ENCODE data around the gene RTN3. TPM values are rescaled to one million over a fixed set of nuclear protein-coding genes. Genes with fewer than 3 reads are reported as not detected.
A peak's percentile ranks its signal among the peaks of the same experiment; 100 is the strongest.
"Not testable (repeated sequence)": the region's sequence is repeated elsewhere in the genome, so short reads cannot be mapped to it uniquely, and the experiment has no call there.

RTN3 gene, protein sequence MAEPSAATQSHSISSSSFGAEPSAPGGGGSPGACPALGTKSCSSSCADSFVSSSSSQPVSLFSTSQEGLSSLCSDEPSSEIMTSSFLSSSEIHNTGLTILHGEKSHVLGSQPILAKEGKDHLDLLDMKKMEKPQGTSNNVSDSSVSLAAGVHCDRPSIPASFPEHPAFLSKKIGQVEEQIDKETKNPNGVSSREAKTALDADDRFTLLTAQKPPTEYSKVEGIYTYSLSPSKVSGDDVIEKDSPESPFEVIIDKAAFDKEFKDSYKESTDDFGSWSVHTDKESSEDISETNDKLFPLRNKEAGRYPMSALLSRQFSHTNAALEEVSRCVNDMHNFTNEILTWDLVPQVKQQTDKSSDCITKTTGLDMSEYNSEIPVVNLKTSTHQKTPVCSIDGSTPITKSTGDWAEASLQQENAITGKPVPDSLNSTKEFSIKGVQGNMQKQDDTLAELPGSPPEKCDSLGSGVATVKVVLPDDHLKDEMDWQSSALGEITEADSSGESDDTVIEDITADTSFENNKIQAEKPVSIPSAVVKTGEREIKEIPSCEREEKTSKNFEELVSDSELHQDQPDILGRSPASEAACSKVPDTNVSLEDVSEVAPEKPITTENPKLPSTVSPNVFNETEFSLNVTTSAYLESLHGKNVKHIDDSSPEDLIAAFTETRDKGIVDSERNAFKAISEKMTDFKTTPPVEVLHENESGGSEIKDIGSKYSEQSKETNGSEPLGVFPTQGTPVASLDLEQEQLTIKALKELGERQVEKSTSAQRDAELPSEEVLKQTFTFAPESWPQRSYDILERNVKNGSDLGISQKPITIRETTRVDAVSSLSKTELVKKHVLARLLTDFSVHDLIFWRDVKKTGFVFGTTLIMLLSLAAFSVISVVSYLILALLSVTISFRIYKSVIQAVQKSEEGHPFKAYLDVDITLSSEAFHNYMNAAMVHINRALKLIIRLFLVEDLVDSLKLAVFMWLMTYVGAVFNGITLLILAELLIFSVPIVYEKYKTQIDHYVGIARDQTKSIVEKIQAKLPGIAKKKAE
- total RNA-seq: 151 and 159 TPM in 2 replicates
- long read RNA-seq, transcript RTN3-203 (6 exons, 2,524 nt): minor isoform, 61 of 1,455 reads
- long read RNA-seq, transcript RTN3-208 (7 exons, 2,532 nt): major isoform, 1,343 of 1,455 reads
- long read RNA-seq, partial matches to known transcripts: 28 of 1,455 reads
- long read RNA-seq, other reads (novel, unspliced or antisense): 21 of 1,455 reads

DNA sequence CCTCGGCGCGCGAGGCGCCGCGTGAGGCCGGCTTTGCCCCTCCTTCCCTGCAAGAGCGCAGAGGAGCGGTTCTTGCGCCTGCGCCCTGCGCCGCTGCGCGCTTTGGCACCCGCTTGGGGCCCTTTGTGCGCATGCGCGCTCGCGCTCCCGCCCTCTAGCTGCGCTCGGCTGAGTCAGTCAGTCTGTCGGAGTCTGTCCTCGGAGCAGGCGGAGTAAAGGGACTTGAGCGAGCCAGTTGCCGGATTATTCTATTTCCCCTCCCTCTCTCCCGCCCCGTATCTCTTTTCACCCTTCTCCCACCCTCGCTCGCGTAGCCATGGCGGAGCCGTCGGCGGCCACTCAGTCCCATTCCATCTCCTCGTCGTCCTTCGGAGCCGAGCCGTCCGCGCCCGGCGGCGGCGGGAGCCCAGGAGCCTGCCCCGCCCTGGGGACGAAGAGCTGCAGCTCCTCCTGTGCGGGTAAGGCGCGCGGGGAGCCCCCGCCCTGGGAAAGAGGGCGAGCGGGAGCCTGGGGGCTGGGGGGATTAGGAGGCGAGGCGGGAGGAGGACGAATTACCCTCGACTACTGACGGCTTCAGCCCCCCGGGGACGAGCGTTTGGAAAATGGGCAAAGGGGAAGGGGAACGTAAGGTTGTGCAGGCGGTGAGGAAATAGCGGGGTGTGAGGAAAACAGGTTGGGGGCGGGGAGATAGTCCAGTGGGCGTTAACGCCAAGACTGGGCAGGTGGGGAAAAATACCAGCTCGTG is at the start of gene RTN3:
Gene RTN3 (plus strand): TSS at position 180 of the 745 bp plus-strand sequence. CDS start 137 bp downstream, at position 317.
- H3K27me3 Mint-ChIP-seq: no peaks in the 10 kb centered on the region
- no peaks in the 10 kb centered on the region for H3K9me3 Mint-ChIP-seq (ENCODE audit: low read depth)
- peak; percentile 97 for DNase-seq (ENCODE audit: low spot score, unreplicated experiment)
- TF ChIP-seq, protein P1, sequence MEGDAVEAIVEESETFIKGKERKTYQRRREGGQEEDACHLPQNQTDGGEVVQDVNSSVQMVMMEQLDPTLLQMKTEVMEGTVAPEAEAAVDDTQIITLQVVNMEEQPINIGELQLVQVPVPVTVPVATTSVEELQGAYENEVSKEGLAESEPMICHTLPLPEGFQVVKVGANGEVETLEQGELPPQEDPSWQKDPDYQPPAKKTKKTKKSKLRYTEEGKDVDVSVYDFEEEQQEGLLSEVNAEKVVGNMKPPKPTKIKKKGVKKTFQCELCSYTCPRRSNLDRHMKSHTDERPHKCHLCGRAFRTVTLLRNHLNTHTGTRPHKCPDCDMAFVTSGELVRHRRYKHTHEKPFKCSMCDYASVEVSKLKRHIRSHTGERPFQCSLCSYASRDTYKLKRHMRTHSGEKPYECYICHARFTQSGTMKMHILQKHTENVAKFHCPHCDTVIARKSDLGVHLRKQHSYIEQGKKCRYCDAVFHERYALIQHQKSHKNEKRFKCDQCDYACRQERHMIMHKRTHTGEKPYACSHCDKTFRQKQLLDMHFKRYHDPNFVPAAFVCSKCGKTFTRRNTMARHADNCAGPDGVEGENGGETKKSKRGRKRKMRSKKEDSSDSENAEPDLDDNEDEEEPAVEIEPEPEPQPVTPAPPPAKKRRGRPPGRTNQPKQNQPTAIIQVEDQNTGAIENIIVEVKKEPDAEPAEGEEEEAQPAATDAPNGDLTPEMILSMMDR (IDR thresholded peaks at IDR 0.05; ENCODE audit: unreplicated experiment): no peak
- peak within 1 kb of the TSS; percentile 91 for H3K4me3 Mint-ChIP-seq (ENCODE audit: low read depth)
- peak within 1 kb of the TSS; percentile 90 for H3K27ac Mint-ChIP-seq
- H3K36me3 Mint-ChIP-seq (ENCODE audit: insufficient read depth): no peaks in the 10 kb centered on the region
- H3K4me1 Mint-ChIP-seq (ENCODE audit: low read depth): peaks cover 19% of the 10 kb centered on the region

DNA sequence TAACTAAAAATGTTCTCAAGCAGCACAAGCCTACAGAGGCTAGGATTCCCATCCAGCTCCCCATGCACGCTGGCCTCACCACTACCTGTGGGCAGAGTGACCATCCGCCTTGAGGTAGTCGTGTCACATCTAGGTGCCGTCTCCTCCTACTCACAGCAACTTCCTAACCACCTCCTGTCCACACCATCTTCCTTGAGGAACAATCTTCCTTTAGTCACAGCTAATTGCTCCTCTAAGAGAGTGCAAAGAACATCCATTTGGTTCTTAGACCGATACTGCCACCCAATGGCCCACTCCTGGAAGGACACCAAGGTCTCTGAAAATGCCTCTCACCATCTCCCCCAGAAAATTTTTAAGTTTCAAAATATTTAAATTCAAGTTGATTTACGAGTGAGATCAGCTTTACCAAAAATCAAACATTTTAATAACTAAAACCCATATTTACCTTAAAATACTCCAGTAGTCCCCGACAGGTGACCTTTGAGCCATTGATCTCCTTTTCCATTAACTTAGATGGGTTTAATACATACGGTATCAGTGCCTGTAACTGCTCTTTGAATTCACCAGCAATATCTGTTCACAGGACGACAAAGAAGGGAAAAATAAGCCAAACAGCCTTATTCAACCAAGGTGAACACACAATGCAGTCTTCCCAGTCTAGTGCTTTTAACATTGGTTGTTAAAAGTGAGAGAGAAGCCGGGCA is 45.4 kb upstream of the RTN3 start:
- Mint-ChIP-seq H3K27me3 (no peaks in the 10 kb centered on the region), H3K4me3 (ENCODE audit: low read depth) (no peak overlapping the region), H3K4me1 (ENCODE audit: low read depth) (peaks cover 10% of the 10 kb centered on the region), H3K9me3 (ENCODE audit: low read depth) (peaks cover 6% of the 10 kb centered on the region), H3K36me3 (ENCODE audit: insufficient read depth) (peaks cover 14% of the 10 kb centered on the region), H3K27ac (no peak overlapping the region)
- peak; percentile 63 for DNase-seq (ENCODE audit: low spot score, unreplicated experiment)
- TF ChIP-seq, protein P1 (IDR thresholded peaks at IDR 0.05; ENCODE audit: unreplicated experiment): peak; percentile 95

DNA sequence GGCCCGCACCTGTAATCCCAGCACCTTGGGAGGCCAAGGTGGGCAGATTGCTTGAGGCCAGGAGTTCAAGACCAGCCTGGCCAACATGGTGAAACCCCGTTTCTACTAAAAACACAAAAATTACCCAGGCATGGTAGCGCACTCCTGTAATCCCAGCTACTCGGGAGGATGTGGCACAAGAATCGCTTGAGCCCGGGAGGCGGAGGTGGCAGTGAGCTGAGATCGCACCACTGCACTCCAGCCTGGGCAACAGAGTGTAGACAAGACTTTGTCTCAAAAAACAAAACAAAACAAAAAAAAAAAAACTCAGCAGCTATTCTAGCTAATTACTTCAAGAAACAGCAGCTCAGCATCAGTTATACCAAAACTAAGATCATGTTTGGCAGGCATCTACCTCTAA is 42.9 kb upstream of the RTN3 start:
- not testable (repeated sequence) for H3K4me1 Mint-ChIP-seq (ENCODE audit: low read depth); H3K27ac Mint-ChIP-seq; H3K27me3 Mint-ChIP-seq; H3K36me3 Mint-ChIP-seq (ENCODE audit: insufficient read depth); H3K4me3 Mint-ChIP-seq (ENCODE audit: low read depth); DNase-seq (ENCODE audit: low spot score, unreplicated experiment); H3K9me3 Mint-ChIP-seq (ENCODE audit: low read depth)

DNA sequence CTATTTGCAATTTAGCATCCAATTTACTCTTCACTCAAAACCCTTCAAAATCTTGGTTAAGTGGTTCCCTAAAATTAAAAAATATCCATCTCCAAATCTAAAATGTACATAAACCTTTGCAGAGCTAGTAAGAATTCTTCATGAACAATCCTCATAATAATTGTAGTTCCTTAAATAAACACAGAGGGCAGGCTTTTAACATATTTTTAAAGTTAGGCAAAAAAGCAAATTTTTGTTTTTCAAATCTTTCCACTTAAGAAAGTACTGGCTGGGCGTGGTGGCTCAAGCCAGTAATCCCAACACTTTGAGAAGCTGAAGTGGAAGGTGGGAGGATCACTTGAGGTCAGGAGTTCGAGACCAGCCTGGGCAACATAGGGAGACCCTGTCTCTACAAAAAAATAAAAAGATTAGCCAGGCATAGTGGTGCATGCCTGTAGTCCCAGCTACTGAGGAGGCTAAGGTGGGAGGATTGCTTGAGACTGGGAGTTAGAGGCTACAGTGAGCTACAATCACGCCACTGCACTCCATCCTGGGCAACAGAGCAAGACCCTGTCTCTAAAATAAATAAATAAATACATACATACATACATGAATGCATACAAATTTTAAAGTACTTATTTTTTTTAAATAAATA is 42.0 kb upstream of the RTN3 start:
- Mint-ChIP-seq H3K9me3 (ENCODE audit: low read depth) (no peaks in the 10 kb centered on the region), H3K4me1 (ENCODE audit: low read depth) (peaks cover 3% of the 10 kb centered on the region), H3K4me3 (ENCODE audit: low read depth) (no peak overlapping the region), H3K27me3 (no peaks in the 10 kb centered on the region), H3K27ac (no peak overlapping the region), H3K36me3 (ENCODE audit: insufficient read depth) (peaks cover 9% of the 10 kb centered on the region)
- no peak for DNase-seq (ENCODE audit: low spot score, unreplicated experiment)
- TF ChIP-seq, protein P1 (IDR thresholded peaks at IDR 0.05; ENCODE audit: unreplicated experiment): peak; percentile 58

All from progenitor cell of endocrine pancreas (in vitro differentiated cells).